HG03439 (cell line): ENCODE results near the gene COL9A3.

Experiments
- ATAC-seq: cut with Tn5 transposase; IDR thresholded peaks from one replicate; pipeline ENCODE4 v1.9.1; 2021; ENCODE audit warnings: mild to moderate bottlenecking, moderate library complexity; ENCODE audit not compliant: unreplicated experiment

Gene COL9A3

DNA sequence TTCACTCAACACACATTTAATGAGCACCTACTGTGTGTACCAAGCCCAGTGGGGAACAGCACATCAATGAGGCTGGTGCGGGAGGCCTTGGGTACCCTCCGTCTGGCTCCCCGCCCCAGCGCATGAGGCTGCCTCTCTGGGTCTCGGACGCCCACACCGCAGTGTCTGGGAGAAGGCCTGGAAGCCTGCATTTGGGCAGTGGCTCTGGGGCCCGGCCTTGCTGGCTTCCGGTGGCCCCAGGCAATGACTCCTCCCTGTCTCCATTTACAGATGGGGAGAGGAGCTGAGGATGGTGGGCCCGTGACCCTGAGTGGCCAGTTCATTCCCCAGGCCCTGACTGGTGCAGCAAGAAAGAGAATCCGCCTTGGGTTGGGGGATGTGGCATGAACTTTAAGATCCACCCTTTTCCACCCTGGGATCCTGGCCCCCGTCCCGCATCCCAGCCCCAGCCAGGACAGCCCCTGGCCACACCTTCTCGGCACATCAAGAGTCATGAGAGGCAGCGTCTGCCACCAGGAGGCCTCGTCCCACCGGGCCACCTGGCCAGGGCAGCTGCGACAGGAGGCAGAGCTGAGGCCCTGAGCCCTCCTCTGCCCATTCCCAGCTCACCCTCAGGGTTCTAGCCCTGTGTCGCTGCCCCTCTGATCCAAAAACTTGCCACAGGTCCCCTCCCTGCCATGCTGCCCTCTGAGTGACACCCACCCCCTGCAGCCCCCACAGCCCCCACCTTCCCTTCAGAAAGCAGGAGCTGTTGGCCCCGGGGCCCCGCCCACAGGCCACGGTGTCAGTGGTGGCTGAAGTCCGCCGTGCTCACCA lies 38.0 kb upstream of the COL9A3 start:
- ATAC-seq, result no peak

DNA sequence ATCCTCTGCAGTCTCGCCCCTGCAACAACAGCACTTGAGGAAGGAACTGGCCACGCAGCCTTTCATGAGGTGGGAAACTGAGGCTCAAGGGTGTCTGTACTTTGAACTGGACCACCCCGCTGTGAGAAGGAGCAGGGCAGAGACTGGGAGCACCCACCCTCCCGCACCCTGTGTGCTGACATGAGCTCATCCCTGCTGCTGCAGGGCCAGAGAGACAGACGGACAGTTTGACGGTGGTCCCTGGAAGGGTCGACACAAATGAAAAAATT lies 37.5 kb upstream of the COL9A3 start:
- ATAC-seq, result no peak

GRCh38 chr20:62780204-62780603 lies 36.6 kb upstream of the COL9A3 start:
- ATAC-seq, result no peak

GRCh38 chr20:62780696-62781095 lies 36.2 kb upstream of the COL9A3 start:
- ATAC-seq, result no peak

DNA sequence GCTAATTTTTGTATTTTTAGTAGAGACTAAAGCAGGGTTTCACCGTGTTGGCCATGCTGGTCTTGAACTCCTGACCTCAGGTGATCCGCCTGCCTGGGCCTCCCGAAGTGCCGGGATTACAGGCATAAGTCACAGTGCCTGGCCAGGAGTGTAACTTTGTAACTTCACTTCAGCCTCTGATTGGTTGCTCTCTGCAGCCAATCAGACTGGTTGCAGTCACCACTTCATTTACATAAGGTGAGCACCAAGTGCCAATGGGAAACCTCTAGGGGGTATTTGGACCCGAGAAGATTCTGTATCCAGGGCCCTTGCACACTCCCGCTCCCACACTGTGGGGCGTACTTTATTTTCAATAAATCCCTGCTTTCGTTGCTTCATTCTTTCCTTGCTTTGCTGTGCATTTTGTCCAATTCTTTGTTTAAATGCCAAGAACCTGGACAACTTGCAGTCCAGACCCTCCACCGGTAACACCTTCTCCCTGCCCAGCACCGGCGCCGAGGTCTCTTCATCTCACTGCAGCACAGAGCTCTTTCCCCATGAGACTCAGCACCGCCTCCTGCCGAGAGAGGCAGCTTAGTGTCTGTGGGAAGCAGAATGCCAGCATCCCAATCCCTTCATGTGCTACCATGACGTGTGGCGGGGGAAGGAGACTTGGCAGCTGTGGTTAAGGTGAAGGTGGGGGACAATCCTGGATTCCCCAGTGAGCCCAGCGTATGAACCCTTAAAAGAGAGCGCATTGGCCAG lies 34.5 kb upstream of the COL9A3 start:
- ATAC-seq, result no peak

DNA sequence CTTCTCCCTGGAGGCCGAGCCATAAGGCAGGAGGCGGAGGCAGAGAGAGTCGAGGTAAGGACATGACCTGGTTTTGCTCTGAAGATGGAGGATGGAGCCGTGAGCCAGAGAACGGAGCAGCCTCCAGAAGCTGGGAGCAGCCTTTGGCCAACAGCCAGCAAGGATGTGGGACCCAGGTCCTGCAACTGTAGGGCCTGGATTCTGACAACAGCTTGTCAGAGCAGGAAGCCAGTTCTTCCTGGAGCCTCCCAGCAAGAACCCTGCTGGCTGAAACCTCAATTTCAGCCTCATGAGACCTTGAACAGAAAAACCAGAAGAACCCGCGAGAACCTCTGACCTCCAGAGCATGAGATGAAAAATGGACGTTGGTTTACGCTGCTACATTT lies 34.0 kb upstream of the COL9A3 start:
- ATAC-seq, result no peak

DNA sequence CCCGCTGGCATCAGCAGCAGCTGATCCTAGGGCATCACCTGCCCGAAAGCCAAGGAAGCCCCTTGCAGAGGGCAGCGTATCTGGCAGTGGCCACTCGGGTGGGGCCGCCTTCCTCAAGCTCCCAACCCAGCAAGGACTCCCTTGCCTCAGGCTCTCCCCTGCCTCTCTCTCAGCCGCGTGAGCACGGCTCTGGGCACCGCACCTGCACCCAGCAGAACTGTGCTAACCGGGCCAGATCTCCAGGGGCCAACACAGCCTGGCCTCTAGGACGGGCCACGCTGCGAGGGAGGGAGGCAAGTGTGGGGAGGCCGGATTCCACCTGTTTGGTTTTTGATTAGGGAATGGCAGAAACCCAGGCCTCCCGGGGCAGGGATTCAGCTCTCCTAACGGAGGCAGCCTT lies 32.4 kb upstream of the COL9A3 start:
- no peak for ATAC-seq

DNA sequence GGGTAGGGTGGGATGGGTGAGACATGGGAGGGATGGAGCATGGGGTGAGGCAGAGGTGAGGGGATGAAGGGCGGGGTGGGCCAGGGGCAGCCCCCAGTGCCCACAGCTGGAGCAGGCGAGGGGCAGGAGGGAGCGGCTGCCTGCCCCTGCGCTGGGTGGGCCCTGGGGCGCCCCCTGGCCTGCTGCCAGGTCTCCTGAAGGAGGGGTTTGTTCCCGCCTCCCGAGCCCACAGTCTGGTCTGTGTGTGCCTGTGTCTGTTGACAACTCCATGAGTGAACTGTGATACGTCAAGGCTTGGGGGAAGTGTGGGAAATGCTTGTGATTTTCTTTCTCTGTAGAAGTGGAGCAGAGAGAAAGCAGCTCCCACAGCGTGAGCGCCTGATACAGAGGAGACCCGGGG lies 31.5 kb upstream of the COL9A3 start:
- no peak for ATAC-seq

DNA sequence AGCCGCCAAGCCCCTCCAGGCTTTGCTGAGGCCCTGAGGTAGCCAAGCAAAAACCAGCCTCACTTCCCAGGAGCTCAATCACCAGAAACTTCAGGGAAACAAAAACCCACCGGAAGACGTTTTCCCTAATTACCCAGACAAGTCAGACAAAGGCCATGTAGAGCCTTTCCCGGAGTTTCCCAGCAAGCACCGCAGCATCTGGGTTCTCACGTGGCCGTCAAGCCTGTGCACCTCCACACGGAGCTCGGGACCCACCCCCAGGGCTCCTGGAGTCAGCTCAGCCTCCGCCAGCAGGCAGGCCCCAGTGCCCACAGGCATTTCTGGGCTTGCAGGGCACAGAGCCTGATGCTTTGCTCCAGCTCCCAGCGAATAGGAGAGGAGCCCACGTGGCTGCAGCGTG lies 30.7 kb upstream of the COL9A3 start:
- ATAC-seq, result no peak

DNA sequence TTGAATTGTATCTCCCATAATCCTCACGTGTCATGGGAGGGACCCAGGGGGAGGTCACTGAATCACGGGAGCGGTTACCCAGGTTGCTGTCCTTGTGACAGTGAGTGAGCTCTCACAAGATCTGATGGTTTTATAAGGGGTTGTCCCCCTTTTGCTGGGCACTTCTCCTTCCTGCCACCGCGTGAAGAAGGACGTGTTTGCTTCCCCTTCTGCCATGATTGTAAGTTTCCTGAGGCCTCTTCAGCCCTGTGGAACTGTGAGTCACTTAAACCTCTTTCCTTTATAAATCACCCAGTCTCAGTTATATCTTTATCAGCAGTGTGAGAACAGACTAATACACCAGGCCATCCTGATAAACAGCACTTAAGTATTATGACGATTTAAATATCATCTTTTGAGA lies 29.5 kb upstream of the COL9A3 start:
- no peak for ATAC-seq

GRCh38 chr20:62787866-62788265 lies 29.0 kb upstream of the COL9A3 start:
- no peak for ATAC-seq

- ATAC-seq, result no peak
Measured at GRCh38 chr20:62788607-62789006, 28.2 kb upstream of the COL9A3 start.

DNA sequence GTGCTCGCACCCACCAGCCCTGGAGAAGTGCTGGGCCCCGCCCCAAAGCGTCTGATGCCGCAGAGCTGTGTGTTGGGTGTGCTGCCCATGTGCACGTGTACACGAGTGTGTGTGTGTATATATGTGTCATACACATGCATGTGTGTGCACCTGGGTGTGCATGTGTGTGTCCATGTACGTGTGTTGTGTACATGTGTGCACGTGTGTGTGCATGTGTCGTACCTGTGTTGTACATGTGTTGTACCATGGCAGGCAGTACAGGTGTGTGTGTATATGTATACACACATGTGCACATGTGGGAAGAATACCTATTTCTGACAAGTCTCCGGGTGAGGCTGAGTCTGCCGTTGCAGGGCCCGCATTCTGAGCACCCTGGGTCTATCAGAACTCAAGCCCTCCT lies 26.8 kb upstream of the COL9A3 start:
- no peak for ATAC-seq

DNA sequence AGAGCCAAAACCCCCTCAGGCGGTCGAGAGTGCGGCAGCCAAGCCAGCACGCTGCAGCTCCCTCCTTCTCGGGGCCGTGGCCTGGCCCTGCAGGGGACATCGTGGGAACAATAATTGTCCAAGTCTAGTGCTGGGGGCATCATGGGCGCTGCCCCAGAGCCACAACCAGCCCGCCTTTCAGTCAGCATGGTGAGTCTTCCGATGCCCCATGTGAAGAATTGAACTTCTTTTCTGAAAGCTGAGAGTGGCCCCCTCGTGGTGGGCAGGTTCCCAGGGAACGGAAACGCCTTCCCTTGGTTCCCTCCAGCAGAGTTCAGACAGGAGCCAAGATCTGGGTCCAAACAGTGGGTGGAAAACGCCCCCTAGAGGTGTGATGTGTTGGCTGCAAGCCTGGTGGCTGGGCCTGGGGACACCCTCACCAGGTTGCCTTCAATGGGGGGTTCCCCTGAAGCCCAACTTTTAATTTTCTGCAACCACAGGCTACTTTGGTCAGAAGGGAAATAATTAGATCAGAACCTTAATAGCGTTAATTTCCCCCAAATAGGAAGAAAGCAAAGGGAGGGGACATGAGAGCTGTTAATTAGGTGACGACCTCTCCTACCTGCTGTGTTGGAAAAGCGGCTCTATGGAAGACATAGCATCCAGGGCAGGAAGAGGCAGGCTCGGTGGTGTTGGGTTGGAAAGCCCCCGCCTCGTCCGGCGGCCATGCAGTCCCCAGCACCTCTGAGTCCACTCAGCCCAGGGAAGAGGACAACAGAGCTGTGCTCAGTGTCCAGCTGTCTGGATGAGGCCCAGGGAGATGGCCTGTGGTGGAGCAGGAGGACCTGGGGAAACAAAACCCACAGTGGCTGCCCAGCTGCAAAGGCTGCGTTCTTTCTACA lies 25.3 kb upstream of the COL9A3 start:
- no peak for ATAC-seq

DNA sequence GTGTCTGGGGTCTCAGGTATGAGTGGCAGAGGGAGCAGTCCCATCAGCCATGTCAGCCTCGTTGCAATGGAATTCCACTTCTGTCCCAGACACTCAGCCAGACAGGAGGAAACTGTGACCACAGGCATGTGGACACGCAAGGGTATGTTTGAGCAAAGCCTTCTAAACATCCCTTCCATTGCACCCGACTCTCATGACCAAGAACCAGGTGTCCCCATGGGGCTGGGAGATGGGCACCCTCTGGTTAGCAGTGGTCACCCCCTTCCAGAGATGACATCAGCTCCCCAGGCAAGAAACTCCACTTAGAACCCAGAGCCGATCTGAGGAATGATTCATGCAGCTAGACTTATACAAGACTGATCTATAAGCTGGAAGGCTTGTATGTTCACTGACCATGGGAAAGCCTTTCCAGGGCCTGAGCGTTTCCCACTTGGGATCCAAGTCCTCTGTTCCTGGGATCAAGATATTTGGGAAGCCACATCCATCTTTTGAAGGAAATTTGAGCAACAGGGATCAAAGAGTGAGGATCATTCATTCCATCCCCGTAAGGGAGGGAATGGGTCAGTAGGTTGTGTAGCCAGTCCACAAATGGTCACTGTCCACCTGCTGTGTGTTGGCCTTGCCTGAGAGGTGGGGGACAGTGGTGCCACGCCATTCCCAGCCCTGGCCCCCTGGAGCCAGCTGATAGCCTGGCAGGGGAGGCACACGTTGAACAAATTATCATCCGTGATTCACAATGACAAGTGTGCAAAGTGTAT lies 24.5 kb upstream of the COL9A3 start:
- no peak for ATAC-seq

DNA sequence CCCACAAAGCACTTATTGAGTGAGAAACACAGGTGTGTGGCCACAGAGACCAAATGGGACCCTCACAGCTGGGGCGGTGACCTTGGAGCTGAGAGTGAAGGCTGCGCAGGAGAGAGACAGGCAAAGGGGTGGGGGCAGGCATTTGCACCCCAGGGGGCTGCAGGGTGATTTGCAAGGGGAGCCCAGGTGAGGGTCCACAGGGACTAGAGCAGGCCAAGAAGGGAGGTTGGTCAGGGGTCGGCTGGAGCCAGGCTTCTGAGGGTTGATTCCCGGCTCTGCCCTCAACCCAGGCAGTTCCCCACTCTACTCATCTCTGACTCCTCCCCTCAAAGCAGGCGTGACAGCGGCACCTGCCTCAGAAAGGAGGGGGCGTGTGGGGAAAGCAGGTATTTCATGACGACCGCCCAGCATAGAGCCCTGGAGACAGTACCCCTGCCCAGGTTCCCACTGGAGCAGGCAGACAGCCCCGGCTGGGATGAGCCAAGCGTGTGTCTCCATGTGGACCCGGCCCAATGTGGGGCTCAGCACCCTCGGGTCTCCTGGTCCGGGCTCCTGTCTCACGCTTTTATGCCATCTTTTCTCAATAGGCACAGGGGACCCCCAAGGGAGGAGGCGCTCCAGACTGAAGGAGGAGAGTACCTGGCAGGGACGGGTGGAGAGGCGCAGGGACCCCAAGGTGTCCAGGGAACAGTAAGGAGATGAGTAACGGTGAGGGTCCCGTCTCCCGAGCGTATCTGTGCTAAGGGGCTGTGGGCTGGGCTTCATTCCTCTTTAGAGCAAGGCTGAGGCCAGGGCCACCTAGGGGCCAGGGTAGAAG lies 23.7 kb upstream of the COL9A3 start:
- no peak for ATAC-seq

DNA sequence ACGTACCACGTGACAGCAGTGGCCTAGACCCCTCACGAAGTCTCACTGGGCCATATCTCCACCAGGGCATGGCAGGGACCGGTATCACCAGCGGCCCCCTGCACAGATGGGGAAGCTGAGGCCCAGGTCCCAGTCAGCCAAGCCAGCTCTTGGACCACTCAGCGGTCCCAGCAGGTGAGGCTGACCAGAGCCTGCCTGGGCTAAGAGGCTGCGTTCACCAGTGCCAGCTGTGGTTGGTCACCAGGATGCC lies 23.2 kb upstream of the COL9A3 start:
- no peak for ATAC-seq

- ATAC-seq, result peak; percentile 65
Measured at GRCh38 chr20:62794007-62794724, 22.7 kb upstream of the COL9A3 start.

GRCh38 chr20:62795023-62795761 lies 21.7 kb upstream of the COL9A3 start:
- no peak for ATAC-seq
